Smooth muscle cell (in vitro differentiated cells): ENCODE measurements around the gene EFCAB11. TPM values are rescaled to one million over a fixed set of nuclear protein-coding genes. Genes with fewer than 3 reads are reported as not detected.

Experiments used
- DNase-seq: peaks from one replicate; lab custom pipeline; 2025; ENCODE audit not compliant: unreplicated experiment; lab: John Stamatoyannopoulos, UW
- H2AFZ ChIP-seq: fragments of 200-600 bp; sonication (generic); 2 replicates; pipeline ENCODE4 v1.6.0; 2016; ENCODE audit warnings: antibody characterized with exemption, low read depth, mild to moderate bottlenecking
- H3F3A ChIP-seq: fragments of 200-600 bp; sonication (generic); 2 replicates; pipeline ENCODE4 v1.6.0; 2017; ENCODE audit warnings: antibody characterized with exemption, low read depth
- H3K27ac ChIP-seq: fragments of 200-600 bp; sonication (generic); 2 replicates; pipeline ENCODE4 v1.5.1; 2016; ENCODE audit warnings: low read depth, mild to moderate bottlenecking
- H3K27me3 ChIP-seq: fragments of 200-600 bp; sonication (generic); 2 replicates; pipeline ENCODE4 v1.6.1; 2016; ENCODE audit warnings: low read depth, mild to moderate bottlenecking
- H3K36me3 ChIP-seq: fragments of 200-600 bp; sonication (generic); 2 replicates; pipeline ENCODE4 v1.5.1; 2016; ENCODE audit warnings: low read depth
- H3K4me1 ChIP-seq: fragments of 200-600 bp; sonication (generic); 2 replicates; pipeline ENCODE4 v1.5.1; 2016; ENCODE audit warnings: low read depth
- H3K4me2 ChIP-seq: fragments of 200-600 bp; sonication (generic); 2 replicates; pipeline ENCODE4 v1.6.0; 2016; ENCODE audit warnings: mild to moderate bottlenecking
- H3K4me3 ChIP-seq: fragments of 200-600 bp; sonication (generic); 2 replicates; pipeline ENCODE4 v1.5.1; 2016; ENCODE audit warnings: mild to moderate bottlenecking
- H3K79me2 ChIP-seq: fragments of 200-600 bp; sonication (generic); 2 replicates; pipeline ENCODE4 v1.6.0; 2016; ENCODE audit warnings: low read depth, mild to moderate bottlenecking
- H3K9ac ChIP-seq: fragments of 200-600 bp; sonication (generic); 2 replicates; pipeline ENCODE4 v1.6.0; 2016; ENCODE audit warnings: low read depth
- H3K9me3 ChIP-seq: fragments of 200-600 bp; sonication (generic); replicated peaks from 2 replicates; pipeline ENCODE4 v1.5.1; 2016; ENCODE audit warnings: low read depth
- H4K20me1 ChIP-seq: fragments of 200-600 bp; sonication (generic); 2 replicates; pipeline ENCODE4 v1.6.0; 2016; ENCODE audit warnings: low read depth
- WGBS: methylation state at CpG from one replicate; pipeline ENCODE4 v1.1.7; 2016; ENCODE audit warnings: low lambda C conversion rate; 5-methylcytosine and 5-hydroxymethylcytosine counted together
- polyA plus RNA-seq: library from polyadenylated mRNA; unstranded; fragments of >200 nt; fragmentation: Nextera tagmentation; extraction: Ambion mirVana; gene quantifications from 2 replicates; pipeline ENCODE4 v1.2.1, GENCODE V29; 2016
- total RNA-seq: library from RNA; depleted of rRNA; stranded (reverse); fragments of >200 nt; gene quantifications from 2 replicates; pipeline ENCODE4 v1.2.3, GENCODE V29; 2014
- TF ChIP-seq, protein P1 (sequence below): fragments of 200-600 bp; sonication (generic); IDR thresholded peaks from 2 replicates; pipeline ENCODE4 v1.5.1; 2017; ENCODE audit warnings: borderline replicate concordance, mild to moderate bottlenecking, antibody characterized with exemption; ENCODE audit not compliant: insufficient read depth, poor library complexity, severe bottlenecking

The EFCAB11 gene
- total and polyA plus RNA-seq, 2 experiments from 2014 or later = 3.1 to 9.5 TPM

DNA sequence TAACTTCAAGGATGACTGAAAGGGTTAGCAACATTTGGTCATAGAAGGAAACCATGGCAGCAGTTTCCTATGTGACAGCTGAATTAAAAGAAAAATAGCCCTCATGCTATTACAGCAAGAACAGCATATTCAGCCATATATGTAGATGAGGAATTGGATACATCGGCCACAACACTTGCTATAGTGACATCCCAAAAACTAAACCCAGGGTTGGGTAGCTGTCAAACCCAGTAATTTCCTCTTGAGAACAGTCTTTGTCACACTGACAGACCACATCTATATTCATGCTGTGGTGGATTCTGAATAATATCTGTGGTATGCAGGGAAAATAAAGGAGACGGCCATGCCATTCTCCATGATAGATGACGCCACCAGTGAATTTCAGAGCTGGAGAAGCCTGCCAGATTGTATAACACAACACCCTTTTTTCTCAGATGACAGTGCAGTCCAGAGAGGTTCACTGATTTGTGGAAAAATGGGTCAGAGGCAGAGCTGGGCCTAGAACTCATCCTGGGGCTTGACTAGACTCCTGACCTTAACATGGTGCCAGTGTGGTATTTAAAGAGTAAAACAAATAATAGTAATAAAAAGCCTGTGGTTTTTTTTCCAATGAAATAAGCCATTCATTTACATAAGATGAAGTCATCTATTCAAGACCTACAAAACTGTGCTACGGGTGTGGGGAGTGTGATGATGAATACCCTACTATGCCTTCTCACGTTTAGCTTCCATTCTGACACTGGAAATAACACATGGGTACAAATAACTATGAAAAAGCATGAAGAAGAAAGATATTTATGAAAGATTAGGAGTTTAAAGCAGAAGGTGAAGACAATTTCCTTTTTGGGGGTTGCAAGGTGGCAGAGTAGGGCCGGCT lies 32.3 kb downstream of the EFCAB11 start:
- H3F3A ChIP-seq = no peaks in the 10 kb centered on the region
- no peak overlapping the region for H3K4me3 ChIP-seq
- H3K27me3 ChIP-seq = no peaks in the 10 kb centered on the region
- H3K4me2 ChIP-seq = no peak overlapping the region
- no peak for DNase-seq
- no peak overlapping the region for H2AFZ ChIP-seq
- H4K20me1 ChIP-seq = no peaks in the 10 kb centered on the region
- TF ChIP-seq, protein P1, sequence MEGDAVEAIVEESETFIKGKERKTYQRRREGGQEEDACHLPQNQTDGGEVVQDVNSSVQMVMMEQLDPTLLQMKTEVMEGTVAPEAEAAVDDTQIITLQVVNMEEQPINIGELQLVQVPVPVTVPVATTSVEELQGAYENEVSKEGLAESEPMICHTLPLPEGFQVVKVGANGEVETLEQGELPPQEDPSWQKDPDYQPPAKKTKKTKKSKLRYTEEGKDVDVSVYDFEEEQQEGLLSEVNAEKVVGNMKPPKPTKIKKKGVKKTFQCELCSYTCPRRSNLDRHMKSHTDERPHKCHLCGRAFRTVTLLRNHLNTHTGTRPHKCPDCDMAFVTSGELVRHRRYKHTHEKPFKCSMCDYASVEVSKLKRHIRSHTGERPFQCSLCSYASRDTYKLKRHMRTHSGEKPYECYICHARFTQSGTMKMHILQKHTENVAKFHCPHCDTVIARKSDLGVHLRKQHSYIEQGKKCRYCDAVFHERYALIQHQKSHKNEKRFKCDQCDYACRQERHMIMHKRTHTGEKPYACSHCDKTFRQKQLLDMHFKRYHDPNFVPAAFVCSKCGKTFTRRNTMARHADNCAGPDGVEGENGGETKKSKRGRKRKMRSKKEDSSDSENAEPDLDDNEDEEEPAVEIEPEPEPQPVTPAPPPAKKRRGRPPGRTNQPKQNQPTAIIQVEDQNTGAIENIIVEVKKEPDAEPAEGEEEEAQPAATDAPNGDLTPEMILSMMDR = no peak
- H3K36me3 ChIP-seq = no peaks in the 10 kb centered on the region
- H3K79me2 ChIP-seq = no peaks in the 10 kb centered on the region
- WGBS = 78% methylated on average over 6 of the region's 6 CpGs
- no peaks in the 10 kb centered on the region for H3K4me1 ChIP-seq
- H3K27ac ChIP-seq = peak overlapping the region; percentile 85
- H3K9me3 ChIP-seq = no peaks in the 10 kb centered on the region
- H3K9ac ChIP-seq = peak overlapping the region; percentile 48

DNA sequence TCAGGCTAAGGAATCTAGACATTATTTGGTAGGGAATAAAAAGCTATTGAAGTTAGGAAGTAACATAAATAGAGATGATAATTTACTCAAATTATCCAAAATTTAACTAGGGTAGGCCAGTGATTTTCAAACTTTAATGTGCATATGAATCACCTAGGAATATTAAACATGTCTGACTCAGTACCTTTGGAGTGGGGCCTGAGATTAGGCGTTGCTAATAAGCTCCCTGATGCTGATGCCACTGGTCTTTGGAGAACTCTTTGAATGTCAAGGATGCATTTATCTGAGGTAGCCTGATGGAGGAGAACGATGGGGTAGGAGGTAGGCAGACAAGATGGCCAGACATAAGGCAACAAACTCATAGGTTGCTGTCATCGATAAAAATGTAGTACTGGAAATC lies 33.2 kb downstream of the EFCAB11 start:
- Histone ChIP-seq H3K79me2 (no peaks in the 10 kb centered on the region), H3K27ac (no peak overlapping the region), H2AFZ (no peak overlapping the region), H4K20me1 (no peaks in the 10 kb centered on the region), H3K9me3 (no peaks in the 10 kb centered on the region), H3K4me1 (no peaks in the 10 kb centered on the region), H3K36me3 (no peaks in the 10 kb centered on the region), H3K9ac (no peak overlapping the region), H3K4me2 (no peak overlapping the region), H3K27me3 (no peaks in the 10 kb centered on the region), H3F3A (no peaks in the 10 kb centered on the region), H3K4me3 (no peak overlapping the region)
- TF ChIP-seq, protein P1 = no peak
- WGBS = 96% methylated on average over 3 of the region's 3 CpGs
- no peak for DNase-seq

DNA sequence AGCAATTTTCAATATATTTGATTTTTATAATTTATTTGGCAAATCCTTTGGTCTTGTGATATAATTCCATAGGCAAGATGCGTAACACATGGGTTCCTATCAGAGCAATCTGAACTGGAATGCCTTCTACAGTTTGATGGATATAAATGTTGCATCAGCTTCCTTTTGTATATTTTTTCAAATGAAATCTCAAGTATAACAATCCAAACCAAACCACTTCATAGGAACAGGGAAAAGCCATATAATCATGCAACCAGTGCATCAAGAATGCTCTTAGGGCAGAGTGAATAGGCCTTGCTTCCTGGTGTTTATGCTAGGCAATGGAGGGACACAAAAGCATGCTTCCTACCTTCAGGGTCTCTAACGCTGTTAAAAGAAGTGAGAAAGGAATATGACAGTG lies 34.5 kb downstream of the EFCAB11 start:
- H2AFZ ChIP-seq = no peak overlapping the region
- WGBS = 92% methylated on average over 2 of the region's 2 CpGs
- TF ChIP-seq, protein P1 = no peak
- no peaks in the 10 kb centered on the region for H3K36me3 ChIP-seq
- no peak overlapping the region for H3K4me3 ChIP-seq
- no peaks in the 10 kb centered on the region for H3K4me1 ChIP-seq
- H3F3A ChIP-seq = no peaks in the 10 kb centered on the region
- DNase-seq = no peak
- H3K4me2 ChIP-seq = no peak overlapping the region
- H3K27me3 ChIP-seq = no peaks in the 10 kb centered on the region
- no peak overlapping the region for H3K9ac ChIP-seq
- H3K79me2 ChIP-seq = no peaks in the 10 kb centered on the region
- H3K9me3 ChIP-seq = no peaks in the 10 kb centered on the region
- no peaks in the 10 kb centered on the region for H4K20me1 ChIP-seq
- no peak overlapping the region for H3K27ac ChIP-seq

DNA sequence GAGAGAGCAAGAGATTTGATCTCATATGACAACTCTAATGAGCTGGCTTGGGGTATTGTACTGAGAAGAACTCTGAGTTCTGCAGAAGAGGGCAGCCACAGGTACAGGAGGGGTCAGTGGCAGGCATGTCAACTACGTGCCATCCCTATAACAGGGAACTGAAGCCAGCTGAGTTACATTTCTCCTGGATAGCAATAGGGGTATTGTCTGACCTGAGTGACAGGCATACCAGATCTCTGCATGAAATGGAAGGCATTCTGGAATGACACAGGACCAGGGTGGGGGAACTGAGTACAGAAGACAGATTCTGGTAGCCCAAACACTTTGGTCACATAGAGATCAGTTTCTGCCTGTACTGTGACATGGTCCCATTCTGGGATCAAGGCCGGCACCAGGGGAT lies 35.8 kb downstream of the EFCAB11 start:
- Histone ChIP-seq H3K9ac (no peak overlapping the region), H3K4me1 (no peaks in the 10 kb centered on the region), H3K36me3 (no peaks in the 10 kb centered on the region), H2AFZ (no peak overlapping the region), H3K9me3 (no peaks in the 10 kb centered on the region), H3K4me3 (no peak overlapping the region), H3F3A (no peaks in the 10 kb centered on the region), H4K20me1 (no peaks in the 10 kb centered on the region), H3K27ac (no peak overlapping the region), H3K27me3 (no peaks in the 10 kb centered on the region), H3K4me2 (no peak overlapping the region), H3K79me2 (no peaks in the 10 kb centered on the region)
- 95% methylated on average over 2 of the region's 2 CpGs for WGBS
- DNase-seq = no peak
- TF ChIP-seq, protein P1 = no peak
